ENCODE data around the gene NRXN3.

GRCh38 chr14:79074510-79074909 lies 904.3 kb downstream of the NRXN3 start:
- TF ChIP-seq, protein P1, sequence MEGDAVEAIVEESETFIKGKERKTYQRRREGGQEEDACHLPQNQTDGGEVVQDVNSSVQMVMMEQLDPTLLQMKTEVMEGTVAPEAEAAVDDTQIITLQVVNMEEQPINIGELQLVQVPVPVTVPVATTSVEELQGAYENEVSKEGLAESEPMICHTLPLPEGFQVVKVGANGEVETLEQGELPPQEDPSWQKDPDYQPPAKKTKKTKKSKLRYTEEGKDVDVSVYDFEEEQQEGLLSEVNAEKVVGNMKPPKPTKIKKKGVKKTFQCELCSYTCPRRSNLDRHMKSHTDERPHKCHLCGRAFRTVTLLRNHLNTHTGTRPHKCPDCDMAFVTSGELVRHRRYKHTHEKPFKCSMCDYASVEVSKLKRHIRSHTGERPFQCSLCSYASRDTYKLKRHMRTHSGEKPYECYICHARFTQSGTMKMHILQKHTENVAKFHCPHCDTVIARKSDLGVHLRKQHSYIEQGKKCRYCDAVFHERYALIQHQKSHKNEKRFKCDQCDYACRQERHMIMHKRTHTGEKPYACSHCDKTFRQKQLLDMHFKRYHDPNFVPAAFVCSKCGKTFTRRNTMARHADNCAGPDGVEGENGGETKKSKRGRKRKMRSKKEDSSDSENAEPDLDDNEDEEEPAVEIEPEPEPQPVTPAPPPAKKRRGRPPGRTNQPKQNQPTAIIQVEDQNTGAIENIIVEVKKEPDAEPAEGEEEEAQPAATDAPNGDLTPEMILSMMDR (IDR thresholded peaks at IDR 0.05): no peak
- no peak for TF ChIP-seq EZH2 (IDR thresholded peaks at IDR 0.05; ENCODE audit: borderline replicate concordance, insufficient read depth, low read depth, low read length, poor library complexity, severe bottlenecking)
